SU-DHL-6 (cell line): ENCODE results near the gene FBXW8.

Experiments
- H2AFZ ChIP-seq: fragments of 200-600 bp; sonication (generic); 2 replicates; pipeline ENCODE4 v1.6.1; 2014; ENCODE audit warnings: low read depth, mild to moderate bottlenecking, moderate library complexity, mixed read lengths, antibody characterized with exemption, low read length; ENCODE audit not compliant: severe bottlenecking
- H3F3A ChIP-seq: fragments of 200-600 bp; shearing (Covaris generic); 2 replicates; pipeline ENCODE4 v1.6.0; 2016; ENCODE audit warnings: antibody characterized with exemption, mild to moderate bottlenecking; ENCODE audit not compliant: insufficient read depth
- H3K27ac ChIP-seq: fragments of 200-600 bp; sonication (generic); 2 replicates; pipeline ENCODE4 v1.5.1; 2016; ENCODE audit warnings: low read depth, mild to moderate bottlenecking, low read length, moderate library complexity, mixed read lengths
- H3K27me3 ChIP-seq: fragments of 200-600 bp; sonication (generic), shearing (Covaris generic); 2 replicates; pipeline ENCODE4 v1.6.0; 2014; ENCODE audit warnings: mild to moderate bottlenecking, low read length
- H3K36me3 ChIP-seq: fragments of 200-600 bp; sonication (generic); 2 replicates; pipeline ENCODE4 v1.6.1; 2014; ENCODE audit warnings: mild to moderate bottlenecking, low read length, mixed read lengths
- H3K4me2 ChIP-seq: fragments of 300-600, 200-600 bp; shearing (Covaris generic), sonication (generic); 2 replicates; pipeline ENCODE4 v1.6.0; 2014; ENCODE audit warnings: low read length, low read depth, mild to moderate bottlenecking; ENCODE audit not compliant: poor library complexity, severe bottlenecking
- H3K4me3 ChIP-seq: fragments of 200-600 bp; sonication (generic); 2 replicates; pipeline ENCODE4 v1.5.1; 2014; ENCODE audit warnings: antibody characterized with exemption, low read length, mild to moderate bottlenecking, mixed read lengths; ENCODE audit not compliant: insufficient read depth, poor library complexity, severe bottlenecking
- H3K79me2 ChIP-seq: fragments of 200-600 bp; sonication (generic); 2 replicates; pipeline ENCODE4 v1.6.1; 2014; ENCODE audit warnings: mild to moderate bottlenecking, low read length, moderate library complexity; ENCODE audit not compliant: insufficient read depth
- H3K9ac ChIP-seq: fragments of 200-600 bp; sonication (generic); 2 replicates; pipeline ENCODE4 v1.7.0; 2014; ENCODE audit warnings: mild to moderate bottlenecking, low read length
- H3K9me2 ChIP-seq: fragments of 200-600 bp; sonication (generic); replicated peaks from 2 replicates; pipeline ENCODE4 v1.6.1; 2014; ENCODE audit warnings: low read length; ENCODE audit not compliant: insufficient read depth
- H3K9me3 ChIP-seq: fragments of 200-600 bp; sonication (generic); 2 replicates; pipeline ENCODE4 v1.6.1; 2014; ENCODE audit warnings: low read length, mixed read lengths; ENCODE audit not compliant: insufficient read depth
- H4K20me1 ChIP-seq: fragments of 200-600 bp; sonication (generic); 2 replicates; pipeline ENCODE4 v1.6.1; 2014; ENCODE audit warnings: low read depth, mild to moderate bottlenecking, antibody characterized with exemption, low read length, moderate library complexity, mixed read lengths
- CTCF ChIP-seq: fragments of 200-600 bp; sonication (generic); IDR thresholded peaks from one replicate; pipeline ENCODE4 v1.5.1; 2017; ENCODE audit warnings: antibody characterized with exemption, mild to moderate bottlenecking, low read length, moderate library complexity; ENCODE audit not compliant: insufficient read depth, poor library complexity, severe bottlenecking
- EZH2phosphoT487 ChIP-seq: fragments of 200-600 bp; sonication (generic), shearing (Covaris generic); conservative IDR thresholded peaks from 2 replicates; pipeline ENCODE4 v1.6.1; 2018; ENCODE audit warnings: mild to moderate bottlenecking, antibody characterized with exemption, low read length, moderate library complexity, mixed read lengths

Gene FBXW8

GRCh38 chr12:116990971-116991966 lies 80.5 kb downstream of the FBXW8 start:
- H3F3A ChIP-seq = no peaks in the 10 kb centered on the region
- no peak overlapping the region for H2AFZ ChIP-seq
- H4K20me1 ChIP-seq = no peaks in the 10 kb centered on the region
- no peak for TF ChIP-seq EZH2phosphoT487
- no peak for TF ChIP-seq CTCF
- H3K9ac ChIP-seq = no peak overlapping the region
- no peak overlapping the region for H3K27ac ChIP-seq
- H3K4me3 ChIP-seq = no peak overlapping the region
- H3K9me3 ChIP-seq = no peaks in the 10 kb centered on the region
- H3K4me2 ChIP-seq = no peak overlapping the region
- H3K9me2 ChIP-seq = no peaks in the 10 kb centered on the region
- H3K36me3 ChIP-seq = peaks cover 30% of the 10 kb centered on the region; the same call in 1 of the 2 replicates
- H3K27me3 ChIP-seq = no peaks in the 10 kb centered on the region
- H3K79me2 ChIP-seq = 0 out of 2 replicates have a peak, but pooled peaks cover 5% of the 10 kb centered on the region

- Histone ChIP-seq H3K9me2 (no peaks in the 10 kb centered on the region), H3K9ac (no peak overlapping the region), H3K9me3 (no peaks in the 10 kb centered on the region), H3K27me3 (no peaks in the 10 kb centered on the region), H2AFZ (no peak overlapping the region), H3K79me2 (0 out of 2 replicates have a peak, but pooled peaks cover 5% of the 10 kb centered on the region), H3K36me3 (peaks cover 8% of the 10 kb centered on the region; the same call in 1 of the 2 replicates), H3K4me3 (no peak overlapping the region), H3K27ac (no peak overlapping the region), H3F3A (no peaks in the 10 kb centered on the region), H3K4me2 (no peak overlapping the region), H4K20me1 (no peaks in the 10 kb centered on the region)
- TF ChIP-seq EZH2phosphoT487 (no peak), CTCF (no peak)
Measured at GRCh38 chr12:116996093-116996492, 85.3 kb downstream of the FBXW8 start.

GRCh38 chr12:116996621-116997020 lies 85.9 kb downstream of the FBXW8 start:
- Histone ChIP-seq H3K36me3 (peaks cover 8% of the 10 kb centered on the region; the same call in 1 of the 2 replicates), H4K20me1 (no peaks in the 10 kb centered on the region), H3K4me2 (no peak overlapping the region), H3K79me2 (0 out of 2 replicates have a peak, but pooled peaks cover 5% of the 10 kb centered on the region), H3K9me2 (no peaks in the 10 kb centered on the region), H3K9ac (no peak overlapping the region), H3K4me3 (no peak overlapping the region), H2AFZ (no peak overlapping the region), H3K27ac (no peak overlapping the region), H3F3A (no peaks in the 10 kb centered on the region), H3K9me3 (no peaks in the 10 kb centered on the region), H3K27me3 (no peaks in the 10 kb centered on the region)
- TF ChIP-seq CTCF = no peak
- no peak for TF ChIP-seq EZH2phosphoT487
